Right lobe of liver (tissue), 4 donors: ENCODE measurements around the gene SFT2D2.
"Not testable (repeated sequence)": the region's sequence is repeated elsewhere in the genome, so short reads cannot be mapped to it uniquely, and the experiment has no call there.

Experiments used
- POLR2A ChIP-seq: fragments of 450-650 bp; IDR thresholded peaks from one replicate; pipeline ENCODE4 v1.6.1; 2017; ENCODE audit warnings: antibody characterized with exemption, mild to moderate bottlenecking
- TF ChIP-seq, protein P1 (sequence below), 4 donors: fragments of 200-600 bp in 3 of 4; fragments of 450-650 bp in 1 of 4; IDR thresholded peaks; one replicate each; pipeline versions ENCODE4 v1.5.1 to v1.8.0; 2016 to 2022; ENCODE audit warnings: antibody characterized with exemption in 4 of 4, mild to moderate bottlenecking in 2 of 4
- donor health status: DM: no; HTN: no; CAD: no.
- donor health status: DM: no; HTN: no; CAD: no.
- donor health status: DM: no; HTN: yes; CAD: no.

DNA sequence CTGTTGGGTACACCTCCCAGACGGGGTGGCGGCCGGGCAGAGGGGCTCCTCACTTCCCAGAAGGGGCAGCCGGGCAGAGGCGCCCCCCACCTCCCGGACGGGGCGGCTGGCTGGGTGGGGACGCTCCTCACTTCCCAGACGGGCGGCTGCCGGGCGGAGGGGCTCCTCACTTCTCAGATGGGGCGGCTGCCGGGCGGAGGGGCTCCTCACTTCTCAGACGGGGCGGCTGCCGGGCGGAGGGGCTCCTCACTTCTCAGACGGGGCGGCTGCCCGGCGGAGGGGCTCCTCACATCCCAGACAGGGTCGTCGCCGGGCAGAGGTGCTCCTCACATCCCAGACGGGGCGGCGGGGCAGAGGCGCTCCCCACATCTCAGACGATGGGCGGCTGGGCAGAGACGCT lies 18.1 kb upstream of the SFT2D2 start:
- TF ChIP-seq, protein P1, sequence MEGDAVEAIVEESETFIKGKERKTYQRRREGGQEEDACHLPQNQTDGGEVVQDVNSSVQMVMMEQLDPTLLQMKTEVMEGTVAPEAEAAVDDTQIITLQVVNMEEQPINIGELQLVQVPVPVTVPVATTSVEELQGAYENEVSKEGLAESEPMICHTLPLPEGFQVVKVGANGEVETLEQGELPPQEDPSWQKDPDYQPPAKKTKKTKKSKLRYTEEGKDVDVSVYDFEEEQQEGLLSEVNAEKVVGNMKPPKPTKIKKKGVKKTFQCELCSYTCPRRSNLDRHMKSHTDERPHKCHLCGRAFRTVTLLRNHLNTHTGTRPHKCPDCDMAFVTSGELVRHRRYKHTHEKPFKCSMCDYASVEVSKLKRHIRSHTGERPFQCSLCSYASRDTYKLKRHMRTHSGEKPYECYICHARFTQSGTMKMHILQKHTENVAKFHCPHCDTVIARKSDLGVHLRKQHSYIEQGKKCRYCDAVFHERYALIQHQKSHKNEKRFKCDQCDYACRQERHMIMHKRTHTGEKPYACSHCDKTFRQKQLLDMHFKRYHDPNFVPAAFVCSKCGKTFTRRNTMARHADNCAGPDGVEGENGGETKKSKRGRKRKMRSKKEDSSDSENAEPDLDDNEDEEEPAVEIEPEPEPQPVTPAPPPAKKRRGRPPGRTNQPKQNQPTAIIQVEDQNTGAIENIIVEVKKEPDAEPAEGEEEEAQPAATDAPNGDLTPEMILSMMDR (IDR thresholded peaks at IDR 0.05): not testable (repeated sequence)
- not testable (repeated sequence) for TF ChIP-seq POLR2A
